T-helper 17 cell (primary cell): ENCODE measurements around the gene IRF3. TPM values are rescaled to one million over a fixed set of nuclear protein-coding genes. Genes with fewer than 3 reads are reported as not detected.

Experiments
- ATAC-seq: fragments of 150-1000 bp; cut with Tn5 transposase; 2 replicates; pipeline ENCODE4 v1.10.0; 2021; ENCODE audit warnings: mild to moderate bottlenecking, moderate library complexity
- DNase-seq, 3 donors: peaks; one replicate each; pipeline versions ENCODE4 v3.0.0 to v3.0.0-alpha.2; 2020 to 2021
- H3K9me3 ChIP-seq: one replicate; pipeline ENCODE4 v1.7.0; 2013; ENCODE audit warnings: low read length, mild to moderate bottlenecking; ENCODE audit not compliant: control insufficient read depth, poor library complexity, severe bottlenecking
- H3K27ac Mint-ChIP-seq: one replicate; pipeline ENCODE4 v1.8.0; 2022; ENCODE audit warnings: mild to moderate bottlenecking, moderate library complexity, mixed read lengths
- H3K27me3 Mint-ChIP-seq: one replicate; pipeline ENCODE4 v1.8.0; 2022; ENCODE audit warnings: mixed read lengths
- H3K36me3 Mint-ChIP-seq: one replicate; pipeline ENCODE4 v1.8.0; 2022; ENCODE audit warnings: low read depth, mixed read lengths
- H3K4me1 Mint-ChIP-seq: one replicate; pipeline ENCODE4 v1.8.0; 2022; ENCODE audit warnings: mild to moderate bottlenecking, mixed read lengths
- H3K4me3 Mint-ChIP-seq: one replicate; pipeline ENCODE4 v1.8.0; 2022; ENCODE audit warnings: mild to moderate bottlenecking, moderate library complexity, mixed read lengths
- total RNA-seq, 4 donors: library from RNA in 2 of 4; stranded (reverse) in 2 of 4; gene quantifications; one replicate each; pipeline ENCODE4 v1.2.3 and lab custom pipeline; 2022 to 2026

Gene IRF3
- total RNA-seq, 2 donors from 2014 or later: 162 to 181 TPM

DNA sequence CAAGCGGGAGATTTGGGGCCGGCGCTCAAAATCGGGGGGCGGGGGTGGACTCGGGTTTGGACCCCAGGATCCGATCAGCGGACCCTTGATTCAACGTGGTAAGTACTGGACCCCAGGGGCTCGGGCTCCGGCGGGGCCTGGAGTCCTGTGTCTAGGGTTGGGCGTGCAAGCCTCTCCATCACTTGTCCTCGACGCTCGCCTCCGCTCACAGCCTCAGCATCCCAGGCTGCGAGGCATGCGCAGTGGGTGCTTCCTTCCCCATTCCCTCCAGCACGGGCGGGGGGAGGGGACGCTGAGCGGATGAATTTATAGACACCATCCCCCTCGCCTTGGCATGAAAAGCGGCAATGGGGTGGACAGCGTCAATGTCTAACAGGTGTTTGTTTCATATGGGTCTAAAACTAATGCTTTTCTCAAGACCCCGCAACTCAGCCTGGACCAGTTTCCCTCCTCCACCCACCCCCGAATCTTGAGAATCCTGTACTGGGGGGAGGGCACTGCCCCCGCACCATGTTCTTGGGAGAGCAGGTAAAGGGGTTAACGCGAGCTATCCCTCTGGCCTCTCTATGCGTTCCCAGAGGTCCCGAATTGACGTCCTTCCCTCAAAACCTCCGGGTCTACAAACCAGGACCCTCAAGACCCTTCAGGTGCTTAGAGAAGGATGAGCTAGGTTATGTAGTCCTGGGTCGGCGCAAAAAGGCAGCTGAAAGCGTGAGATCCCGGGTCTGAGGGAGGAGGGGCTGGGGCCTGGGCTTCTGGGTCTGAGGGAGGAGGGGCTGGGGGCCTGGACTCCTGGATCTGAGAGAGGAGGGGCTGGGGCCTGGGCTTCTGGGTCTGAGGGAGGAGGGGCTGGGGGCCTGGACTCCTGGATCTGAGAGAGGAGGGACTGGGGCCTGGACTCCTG is 25.8 kb upstream of the IRF3 start:
- Mint-ChIP-seq H3K27me3 (peaks cover 13% of the 10 kb centered on the region), H3K4me1 (peaks cover 27% of the 10 kb centered on the region), H3K27ac (peak overlapping the region; percentile 93), H3K4me3 (peak overlapping the region; percentile 96), H3K36me3 (peaks cover 3% of the 10 kb centered on the region)
- DNase-seq (no peak), ATAC-seq (peak; percentile 39)
- no peaks in the 10 kb centered on the region for H3K9me3 ChIP-seq

DNA sequence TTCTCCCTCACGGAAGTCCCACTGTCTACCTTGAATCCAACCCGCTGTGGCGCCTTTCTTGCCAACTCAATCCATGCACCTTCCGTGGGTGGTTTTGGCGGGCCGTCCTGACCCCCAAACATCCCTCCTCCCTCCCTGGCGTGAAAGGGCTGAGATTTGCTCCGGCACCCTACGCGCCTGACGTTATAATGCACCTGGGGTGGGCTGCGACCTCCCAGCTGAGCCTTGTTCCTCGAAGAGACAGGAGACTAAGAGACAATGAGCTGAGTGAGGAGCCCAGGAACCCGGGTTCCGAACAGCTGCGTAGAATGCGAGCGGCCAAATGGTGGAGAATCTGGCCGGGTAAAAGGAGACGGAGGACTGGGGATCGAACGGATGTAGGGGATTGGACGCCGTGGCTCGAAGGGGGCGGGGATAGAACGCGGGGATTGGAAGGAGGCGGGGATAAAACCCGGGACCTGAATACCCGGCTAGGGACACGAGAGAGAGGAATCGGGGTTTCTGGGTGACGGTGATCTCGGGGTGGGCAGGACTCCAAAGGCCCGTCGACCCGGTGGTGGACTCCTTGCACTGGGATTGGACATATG is 25.1 kb upstream of the IRF3 start, which contains the start of gene CPT1C:
CPT1C (plus strand) TSS at position 461 of the 587 bp plus-strand sequence. CDS start 1,137 bp downstream, outside the sequence.
- H3K36me3 Mint-ChIP-seq: peaks cover 4% of the 10 kb centered on the region
- peak within 1 kb of the TSS; percentile 93 for H3K27ac Mint-ChIP-seq
- H3K4me3 Mint-ChIP-seq: peak within 1 kb of the TSS; percentile 96
- peaks cover 13% of the 10 kb centered on the region for H3K27me3 Mint-ChIP-seq
- H3K9me3 ChIP-seq: no peaks in the 10 kb centered on the region
- ATAC-seq (peak; percentile 66), DNase-seq (peak in 1 of 3 donors; percentile 51)
- peaks cover 27% of the 10 kb centered on the region for H3K4me1 Mint-ChIP-seq

DNA sequence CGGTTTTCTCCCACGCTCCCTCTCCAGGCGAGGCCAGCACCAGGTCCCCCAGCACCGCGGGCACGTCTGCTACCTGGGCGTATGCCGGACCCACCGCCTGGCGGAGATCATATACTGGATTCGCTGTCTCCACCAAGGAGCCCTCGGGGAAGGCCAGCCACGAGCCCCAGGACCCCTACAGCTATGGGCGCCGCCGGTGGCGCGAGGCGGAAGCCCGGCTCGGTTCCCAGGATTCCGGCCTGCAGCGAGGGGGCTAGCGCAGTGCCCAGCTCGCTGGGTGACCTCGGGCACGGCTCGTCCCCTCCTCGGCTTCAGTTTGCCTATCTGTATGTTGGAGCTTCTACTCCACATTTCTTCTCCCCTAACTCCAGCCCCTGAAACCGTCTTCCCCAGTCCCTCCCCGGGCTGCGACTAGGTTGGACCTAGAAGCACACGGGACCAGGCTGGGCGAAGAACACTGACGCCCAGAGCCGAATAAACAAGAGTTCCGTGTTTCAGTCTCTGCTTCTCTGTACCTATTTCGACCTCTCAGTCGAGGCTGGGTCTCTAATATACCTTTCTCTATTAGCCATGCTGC is 24.5 kb upstream of the IRF3 start:
- Mint-ChIP-seq H3K36me3 (peaks cover 8% of the 10 kb centered on the region), H3K27ac (peak overlapping the region; percentile 93), H3K27me3 (peaks cover 13% of the 10 kb centered on the region), H3K4me3 (peak overlapping the region; percentile 96), H3K4me1 (peaks cover 32% of the 10 kb centered on the region)
- H3K9me3 ChIP-seq: no peaks in the 10 kb centered on the region
- ATAC-seq: peak; percentile 23
- no peak for DNase-seq

DNA sequence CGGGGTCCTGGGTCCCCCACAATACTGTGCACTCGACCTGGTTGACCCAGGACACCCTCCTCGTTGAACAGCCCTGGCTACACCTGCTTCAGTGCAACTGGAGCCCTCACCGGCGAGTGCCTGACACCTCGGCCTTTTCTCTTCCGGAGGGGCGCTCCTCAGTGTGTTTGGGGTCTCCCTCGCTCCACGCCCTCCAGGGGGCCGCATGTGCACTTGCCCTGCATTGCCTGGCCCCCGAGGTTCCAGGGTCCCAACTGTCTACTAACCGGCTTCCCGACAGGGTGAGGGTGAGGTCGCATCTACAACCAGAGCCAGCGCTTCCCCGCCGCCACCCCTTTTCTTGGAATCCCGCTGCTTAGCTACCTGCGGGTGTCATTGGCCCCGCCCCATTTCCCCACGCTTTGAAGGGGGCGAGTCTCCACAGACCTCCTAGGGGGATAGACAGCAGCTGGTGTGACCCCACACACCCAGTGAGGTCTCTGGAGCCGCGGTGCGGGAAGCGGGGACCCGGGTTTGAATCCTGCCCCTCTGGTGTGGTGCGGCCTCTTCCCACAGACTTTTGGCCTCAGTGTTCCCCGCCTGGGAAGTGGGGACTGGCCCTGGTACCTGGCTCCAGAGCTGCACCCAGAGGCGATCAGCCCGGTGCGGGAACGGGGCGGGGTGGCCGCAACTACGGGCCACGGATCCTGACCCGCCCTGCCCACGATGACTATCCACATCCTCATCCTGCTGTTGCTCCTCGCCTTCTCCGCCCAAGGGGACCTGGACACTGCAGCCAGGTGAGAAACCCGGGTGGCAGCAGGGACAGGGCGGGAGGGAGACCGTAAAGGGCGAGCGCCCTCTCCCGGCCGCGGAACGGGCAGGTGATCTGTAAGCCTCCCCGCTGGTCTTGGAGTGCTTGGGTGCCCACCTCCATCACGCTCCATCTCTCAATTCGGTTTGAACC is 23.7 kb upstream of the IRF3 start, which contains the start of gene ADM5:
ADM5 (plus strand) TSS at position 462 of the 946 bp plus-strand sequence; CDS start at position 706, 244 bp downstream.
- H3K4me3 Mint-ChIP-seq: peak within 1 kb of the TSS; percentile 96
- peaks cover 8% of the 10 kb centered on the region for H3K36me3 Mint-ChIP-seq
- H3K27me3 Mint-ChIP-seq: peaks cover 13% of the 10 kb centered on the region
- H3K9me3 ChIP-seq: no peaks in the 10 kb centered on the region
- ATAC-seq (peak; percentile 62), DNase-seq (peak in 1 of 3 donors; percentile 44)
- peaks cover 32% of the 10 kb centered on the region for H3K4me1 Mint-ChIP-seq
- H3K27ac Mint-ChIP-seq: peak within 1 kb of the TSS; percentile 93

DNA sequence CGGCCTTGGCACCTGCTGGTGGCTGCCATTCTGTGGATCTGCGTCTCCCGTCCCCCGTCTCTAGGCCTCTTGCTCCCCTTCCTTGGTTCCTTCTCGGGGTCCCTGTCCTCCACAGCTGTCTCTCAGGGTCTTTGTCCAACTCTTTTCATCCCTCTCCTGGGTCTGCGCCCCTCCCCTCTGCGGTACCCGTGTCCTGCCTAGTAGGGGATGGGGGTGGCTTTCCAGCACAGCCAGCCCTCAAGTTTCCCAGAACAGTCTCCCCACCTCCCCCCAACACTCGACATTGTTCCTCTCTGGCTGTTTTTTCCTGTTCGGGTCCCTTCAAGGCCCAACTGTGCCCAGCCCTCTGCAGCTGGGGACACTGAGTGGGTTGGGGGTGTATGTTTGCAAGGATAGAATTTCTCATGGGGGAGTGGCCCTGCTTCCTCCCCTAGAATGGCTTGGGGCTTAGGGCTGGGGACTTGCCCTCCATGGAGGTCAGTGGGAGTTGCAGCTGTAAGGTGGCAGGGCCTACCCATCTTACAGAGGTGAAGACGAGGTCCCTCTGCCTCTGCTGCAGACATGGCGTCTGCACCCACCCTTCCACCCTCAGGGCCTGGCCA is 23.0 kb upstream of the IRF3 start:
- ATAC-seq (no peak), DNase-seq (no peak)
- H3K27me3 Mint-ChIP-seq: peaks cover 13% of the 10 kb centered on the region
- peaks cover 32% of the 10 kb centered on the region for H3K4me1 Mint-ChIP-seq
- peak overlapping the region; percentile 93 for H3K27ac Mint-ChIP-seq
- no peaks in the 10 kb centered on the region for H3K9me3 ChIP-seq
- H3K36me3 Mint-ChIP-seq: peaks cover 12% of the 10 kb centered on the region
- no peak overlapping the region for H3K4me3 Mint-ChIP-seq

- ATAC-seq (no peak), DNase-seq (no peak)
- Mint-ChIP-seq H3K27ac (no peak overlapping the region), H3K27me3 (peaks cover 13% of the 10 kb centered on the region), H3K4me1 (peaks cover 32% of the 10 kb centered on the region), H3K4me3 (no peak overlapping the region), H3K36me3 (peaks cover 12% of the 10 kb centered on the region)
- no peaks in the 10 kb centered on the region for H3K9me3 ChIP-seq
These were observed 22.1 kb upstream of the IRF3 start for GRCh38 chr19:49687566-49688316.

GRCh38 chr19:49687150-49687549 is 21.5 kb upstream of the IRF3 start:
- no peak for ATAC-seq
- no peak overlapping the region for H3K27ac Mint-ChIP-seq
- H3K36me3 Mint-ChIP-seq: peaks cover 12% of the 10 kb centered on the region

GRCh38 chr19:49686503-49687088 is 20.9 kb upstream of the IRF3 start:
- DNase-seq: no peak
- H3K4me3 Mint-ChIP-seq: no peak overlapping the region
- no peaks in the 10 kb centered on the region for H3K9me3 ChIP-seq
- no peak for ATAC-seq
- H3K27ac Mint-ChIP-seq: no peak overlapping the region
- H3K27me3 Mint-ChIP-seq: peaks cover 13% of the 10 kb centered on the region
- H3K4me1 Mint-ChIP-seq: peaks cover 32% of the 10 kb centered on the region
- peaks cover 12% of the 10 kb centered on the region for H3K36me3 Mint-ChIP-seq

More at GRCh38 chr19:49687150-49687549, 21.5 kb upstream of the IRF3 start:
- H3K4me3 Mint-ChIP-seq: no peak overlapping the region
- DNase-seq: no peak
- H3K9me3 ChIP-seq: no peaks in the 10 kb centered on the region
- H3K4me1 Mint-ChIP-seq: peaks cover 32% of the 10 kb centered on the region
- H3K27me3 Mint-ChIP-seq: peaks cover 13% of the 10 kb centered on the region

GRCh38 chr19:49685845-49686332 is 20.2 kb upstream of the IRF3 start:
- H3K4me1 Mint-ChIP-seq: peaks cover 30% of the 10 kb centered on the region
- peaks cover 12% of the 10 kb centered on the region for H3K36me3 Mint-ChIP-seq
- ATAC-seq (no peak), DNase-seq (no peak)
- H3K9me3 ChIP-seq: no peaks in the 10 kb centered on the region
- H3K4me3 Mint-ChIP-seq: no peak overlapping the region
- no peak overlapping the region for H3K27ac Mint-ChIP-seq
- H3K27me3 Mint-ChIP-seq: peaks cover 10% of the 10 kb centered on the region

GRCh38 chr19:49684983-49685553 is 19.4 kb upstream of the IRF3 start:
- peaks cover 8% of the 10 kb centered on the region for H3K36me3 Mint-ChIP-seq
- peak overlapping the region; percentile 80 for H3K27ac Mint-ChIP-seq
- ATAC-seq: no peak

More at GRCh38 chr19:49684983-49685553, 19.4 kb upstream of the IRF3 start:
- no peak overlapping the region for H3K4me3 Mint-ChIP-seq
- H3K9me3 ChIP-seq: no peaks in the 10 kb centered on the region
- DNase-seq: no peak
- peaks cover 2% of the 10 kb centered on the region for H3K27me3 Mint-ChIP-seq
- H3K4me1 Mint-ChIP-seq: peaks cover 26% of the 10 kb centered on the region
